ENCODE data around the gene TLL1. TPM values are rescaled to one million over a fixed set of nuclear protein-coding genes. Genes with fewer than 3 reads are reported as not detected.

TLL1 gene
- 0.13 to 0.22 TPM (median 0.21 TPM) in 5 replicates for total RNA-seq (2022; extraction: Qiagen RNA extraction)

DNA sequence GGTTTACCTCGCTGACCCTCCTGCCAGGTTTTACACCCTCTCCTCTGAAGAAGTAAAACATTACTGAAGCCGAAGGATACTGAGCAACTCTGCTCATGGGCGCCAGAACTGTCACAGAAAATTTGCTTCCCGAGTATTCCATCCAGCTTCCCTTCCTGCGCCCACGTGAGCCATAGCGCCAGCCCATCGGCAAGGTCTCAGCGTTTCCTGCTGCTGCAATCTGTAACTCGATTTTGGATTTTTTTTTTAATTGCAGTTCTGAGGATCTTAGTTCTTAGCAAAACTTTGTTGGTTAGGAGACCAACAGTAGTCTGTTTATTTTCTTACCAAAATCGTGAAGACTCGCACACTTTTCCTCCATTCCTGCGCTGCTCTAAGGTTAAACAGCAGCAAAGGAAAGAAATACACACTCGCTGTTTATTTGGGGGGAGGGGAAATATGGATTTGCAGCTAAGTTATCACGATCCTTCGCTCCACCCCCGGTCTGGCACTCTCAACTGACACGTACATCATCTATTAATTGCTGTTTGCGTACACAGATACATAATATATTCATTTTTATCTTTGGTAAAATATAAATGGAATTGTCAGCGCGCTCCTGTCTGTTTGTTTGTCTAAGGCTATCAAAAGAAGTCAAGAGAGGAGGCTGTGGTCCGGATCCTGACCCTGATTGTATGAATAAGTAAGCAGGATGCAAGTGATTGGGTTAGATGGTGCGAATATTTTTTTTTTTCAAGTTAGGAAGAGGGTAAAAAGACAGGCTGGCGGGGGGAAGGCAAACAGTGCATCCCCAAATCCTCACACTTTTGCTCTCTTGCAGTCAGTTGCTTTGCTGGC, at the start of gene TLL1:
TLL1 (plus strand) TSS at position 777 of the 837 bp plus-strand sequence. CDS start 668 bp downstream, outside the sequence.

Measured in A549 treated with Hydrocortisone at 1 μM for 4 hours (cell line).